Stomach smooth muscle (tissue), 2 donors: ENCODE data around the gene SLC12A8.

Experiments
- H3K27ac ChIP-seq: one replicate; pipeline ENCODE4 v1.7.0; 2013; ENCODE audit warnings: mild to moderate bottlenecking, low read length, inconsistent platforms
- H3K27me3 ChIP-seq, 2 donors: one replicate each; pipeline ENCODE4 v1.7.0; 2013; ENCODE audit warnings: low read length in 2 of 2; ENCODE audit not compliant: insufficient read depth in 2 of 2, control insufficient read depth in 1 of 2
- H3K36me3 ChIP-seq, 2 donors: one replicate each; pipeline ENCODE4 v1.7.0; 2013; ENCODE audit warnings: low read length in 2 of 2; ENCODE audit not compliant: control insufficient read depth in 2 of 2, insufficient read depth in 2 of 2
- H3K4me1 ChIP-seq: one replicate; pipeline ENCODE4 v1.7.0; 2013; ENCODE audit warnings: low read length; ENCODE audit not compliant: control insufficient read depth, insufficient read depth
- H3K4me3 ChIP-seq, 2 donors: one replicate each; pipeline ENCODE4 v1.7.0; 2013; ENCODE audit warnings: low read length in 2 of 2
- H3K9ac ChIP-seq, 2 donors: one replicate each; pipeline ENCODE4 v1.7.0; 2013; ENCODE audit warnings: low read length in 2 of 2, mild to moderate bottlenecking in 1 of 2
- H3K9me3 ChIP-seq, 2 donors: one replicate each; pipeline ENCODE4 v1.7.0; 2013; ENCODE audit warnings: low read length in 2 of 2; ENCODE audit not compliant: control insufficient read depth in 2 of 2
- donor health status: healthy.
- donor health status: Pancreatic carcinoma.

Gene SLC12A8

GRCh38 chr3:125238759-125239158, 26.2 kb upstream of the SLC12A8 start:
- Histone ChIP-seq H3K27ac (no peak overlapping the region), H3K9me3 (no peaks in the 10 kb centered on the region), H3K9ac (no peak overlapping the region), H3K36me3 (peaks cover 0 to 5% of the 10 kb centered on the region in 2 donors), H3K4me3 (no peak overlapping the region), H3K4me1 (no peaks in the 10 kb centered on the region), H3K27me3 (no peaks in the 10 kb centered on the region)

- H3K9ac ChIP-seq, result no peak overlapping the region
- no peak overlapping the region for H3K4me3 ChIP-seq
- H3K27ac ChIP-seq, result no peak overlapping the region
Observed at GRCh38 chr3:125236331-125236903, 23.9 kb upstream of the SLC12A8 start.

GRCh38 chr3:125234831-125235230, 22.3 kb upstream of the SLC12A8 start:
- Histone ChIP-seq H3K36me3 (peaks cover 10 to 16% of the 10 kb centered on the region in 2 donors), H3K27ac (no peak overlapping the region), H3K4me3 (no peak overlapping the region), H3K9ac (no peak overlapping the region), H3K27me3 (no peaks in the 10 kb centered on the region), H3K4me1 (no peaks in the 10 kb centered on the region), H3K9me3 (no peaks in the 10 kb centered on the region)

More at GRCh38 chr3:125236331-125236903, 23.9 kb upstream of the SLC12A8 start:
- Histone ChIP-seq H3K9me3 (no peaks in the 10 kb centered on the region), H3K36me3 (peaks cover 10 to 16% of the 10 kb centered on the region in 2 donors), H3K4me1 (no peaks in the 10 kb centered on the region), H3K27me3 (no peaks in the 10 kb centered on the region)

- Histone ChIP-seq H3K27me3 (no peaks in the 10 kb centered on the region), H3K9me3 (no peaks in the 10 kb centered on the region), H3K27ac (no peak overlapping the region), H3K9ac (no peak overlapping the region), H3K36me3 (peaks cover 10 to 16% of the 10 kb centered on the region in 2 donors), H3K4me1 (no peaks in the 10 kb centered on the region), H3K4me3 (no peak overlapping the region)
Observed at GRCh38 chr3:125232401-125232800, 19.9 kb upstream of the SLC12A8 start.

GRCh38 chr3:125231895-125232294, 19.3 kb upstream of the SLC12A8 start:
- no peaks in the 10 kb centered on the region for H3K27me3 ChIP-seq
- no peak overlapping the region for H3K27ac ChIP-seq
- peaks cover 10 to 13% of the 10 kb centered on the region in 2 donors for H3K36me3 ChIP-seq
- no peaks in the 10 kb centered on the region for H3K4me1 ChIP-seq
- H3K9ac ChIP-seq, result no peak overlapping the region
- no peak overlapping the region for H3K4me3 ChIP-seq
- no peaks in the 10 kb centered on the region for H3K9me3 ChIP-seq

GRCh38 chr3:125229707-125230106, 17.2 kb upstream of the SLC12A8 start:
- Histone ChIP-seq H3K4me1 (no peaks in the 10 kb centered on the region), H3K27me3 (no peaks in the 10 kb centered on the region), H3K9me3 (no peaks in the 10 kb centered on the region), H3K36me3 (peaks cover 10 to 11% of the 10 kb centered on the region in 2 donors), H3K27ac (no peak overlapping the region), H3K9ac (no peak overlapping the region), H3K4me3 (no peak overlapping the region)

- no peak overlapping the region for H3K9ac ChIP-seq
- no peak overlapping the region for H3K4me3 ChIP-seq
- no peaks in the 10 kb centered on the region for H3K9me3 ChIP-seq
Observed at GRCh38 chr3:125229168-125229567, 16.6 kb upstream of the SLC12A8 start.

GRCh38 chr3:125221831-125222230, 9.3 kb upstream of the SLC12A8 start:
- Histone ChIP-seq H3K9me3 (no peaks in the 10 kb centered on the region), H3K9ac (no peak overlapping the region), H3K27ac (no peak overlapping the region), H3K36me3 (no peaks in the 10 kb centered on the region), H3K27me3 (no peaks in the 10 kb centered on the region), H3K4me3 (no peak overlapping the region), H3K4me1 (no peaks in the 10 kb centered on the region)

More at GRCh38 chr3:125229168-125229567, 16.6 kb upstream of the SLC12A8 start:
- Histone ChIP-seq H3K4me1 (no peaks in the 10 kb centered on the region), H3K27me3 (no peaks in the 10 kb centered on the region), H3K27ac (no peak overlapping the region), H3K36me3 (peaks cover 10 to 11% of the 10 kb centered on the region in 2 donors)

- no peaks in the 10 kb centered on the region for H3K27me3 ChIP-seq
- H3K9ac ChIP-seq, result no peak overlapping the region
- H3K4me1 ChIP-seq, result no peaks in the 10 kb centered on the region
- H3K27ac ChIP-seq, result no peak overlapping the region
- H3K36me3 ChIP-seq, result no peaks in the 10 kb centered on the region
- H3K4me3 ChIP-seq, result no peak overlapping the region
- H3K9me3 ChIP-seq, result no peaks in the 10 kb centered on the region
Observed at GRCh38 chr3:125220727-125221429, 8.3 kb upstream of the SLC12A8 start.

GRCh38 chr3:125220183-125220582, 7.6 kb upstream of the SLC12A8 start:
- H3K27me3 ChIP-seq, result no peaks in the 10 kb centered on the region
- H3K4me3 ChIP-seq, result no peak overlapping the region
- no peaks in the 10 kb centered on the region for H3K4me1 ChIP-seq
- H3K9ac ChIP-seq, result no peak overlapping the region
- H3K36me3 ChIP-seq, result no peaks in the 10 kb centered on the region
- H3K9me3 ChIP-seq, result no peaks in the 10 kb centered on the region
- no peak overlapping the region for H3K27ac ChIP-seq

- H3K4me1 ChIP-seq, result no peaks in the 10 kb centered on the region
- H3K4me3 ChIP-seq, result no peak overlapping the region
- peaks cover 0 to under 1% of the 10 kb centered on the region in 2 donors for H3K27me3 ChIP-seq
- no peak overlapping the region for H3K9ac ChIP-seq
- no peaks in the 10 kb centered on the region for H3K36me3 ChIP-seq
- no peaks in the 10 kb centered on the region for H3K9me3 ChIP-seq
- H3K27ac ChIP-seq, result no peak overlapping the region
Observed at GRCh38 chr3:125219261-125219701, 6.7 kb upstream of the SLC12A8 start.
